Measurements from ENCODE around the gene VPS45. TPM values are rescaled to one million over a fixed set of nuclear protein-coding genes. Genes with fewer than 3 reads are reported as not detected.
A peak's percentile ranks its signal among the peaks of the same experiment; 100 is the strongest.

VPS45 gene
- total and polyA plus RNA-seq, 2 of the 13 experiments (the other 11 are each of a cell fraction or from before 2014, with no cell fraction given) = 15.2 to 25.2 TPM

GRCh38 chr1:150149271-150150132, 81.9 kb downstream of the VPS45 start, which contains the start of gene PLEKHO1 (continued):
- no peak for TF ChIP-seq USF2 (IDR thresholded peaks at IDR 0.05; ENCODE audit: low read depth, low read length)
- no peak for TF ChIP-seq USF2 (CRISPR knock-in tag; IDR thresholded peaks at IDR 0.05; ENCODE audit: borderline replicate concordance)
- TF ChIP-seq HNRNPLL (IDR thresholded peaks at IDR 0.05; ENCODE audit: low read depth, low read length, poor library complexity, severe bottlenecking) = peak; percentile 89
- no peak for TF ChIP-seq NAIF1 (CRISPR knock-in tag; IDR thresholded peaks at IDR 0.05; ENCODE audit: borderline replicate concordance)
- TF ChIP-seq ZFX (CRISPR knock-in tag; IDR thresholded peaks at IDR 0.05; ENCODE audit: low read depth) = peak; percentile 38
- no peak for TF ChIP-seq ARID3A (IDR thresholded peaks at IDR 0.05; ENCODE audit: low read depth, low read length)
- no peak for TF ChIP-seq KLF16 (CRISPR knock-in tag; IDR thresholded peaks at IDR 0.05)
- peak; percentile 24; the same call in 1 of the 2 replicates for TF ChIP-seq GABPB1 (CRISPR knock-in tag; IDR thresholded peaks at IDR 0.05)
- TF ChIP-seq RBAK (CRISPR knock-in tag; IDR thresholded peaks at IDR 0.05) = no peak
- TF ChIP-seq TFE3 (CRISPR knock-in tag; IDR thresholded peaks at IDR 0.05) = no peak
- no peak for TF ChIP-seq GPBP1L1 (CRISPR knock-in tag; IDR thresholded peaks at IDR 0.05)
- no peak for TF ChIP-seq SALL1 (CRISPR knock-in tag; IDR thresholded peaks at IDR 0.05)
- TF ChIP-seq NRL (CRISPR knock-in tag; IDR thresholded peaks at IDR 0.05; ENCODE audit: borderline replicate concordance) = no peak
- TF ChIP-seq ZSCAN9 (CRISPR knock-in tag; IDR thresholded peaks at IDR 0.05; ENCODE audit: borderline replicate concordance) = no peak
- TF ChIP-seq ZNF800 (CRISPR knock-in tag; IDR thresholded peaks at IDR 0.05) = no peak
- no peak for TF ChIP-seq ZNF280B (CRISPR knock-in tag; IDR thresholded peaks at IDR 0.05; ENCODE audit: borderline replicate concordance)
- TF ChIP-seq KLF15 (CRISPR knock-in tag; IDR thresholded peaks at IDR 0.05; ENCODE audit: borderline replicate concordance) = no peak

Measured in HepG2 (cell line).